ENCODE results near the gene TMEM135. TPM values are rescaled to one million over a fixed set of nuclear protein-coding genes. Genes with fewer than 3 reads are reported as not detected.

The TMEM135 gene
- total RNA-seq, 1 experiment from 2014 or later = 65.5 TPM

DNA sequence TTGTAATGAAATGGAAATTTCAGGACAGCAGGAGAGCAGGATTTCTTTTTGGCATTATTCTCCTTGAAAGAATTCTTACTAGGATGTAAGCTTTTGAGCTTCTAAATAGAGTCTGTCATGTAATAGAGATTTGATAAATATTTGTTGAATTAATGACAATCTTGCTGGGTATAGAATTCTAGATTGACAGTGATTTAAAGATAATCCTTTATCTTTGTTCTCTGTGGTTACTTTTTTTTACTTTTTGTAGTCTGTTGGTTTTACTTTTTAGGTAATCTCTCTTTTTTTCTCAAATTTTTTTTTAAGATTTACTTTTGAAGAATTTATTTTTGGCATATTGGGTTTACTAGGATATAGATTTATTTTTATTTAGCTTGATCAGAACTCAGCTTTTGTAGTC is 54.8 kb downstream of the TMEM135 start:
- no peaks in the 10 kb centered on the region for H3K36me3 ChIP-seq (ENCODE audit: control insufficient read depth, insufficient read depth, low read length)
- H3K27ac ChIP-seq (ENCODE audit: low read length) = no peak overlapping the region
- intact Hi-C loops (cut with micrococcal nuclease; ENCODE audit: unreplicated experiment) = loop anchor here (10.0 kb wide), 2 partner anchors 148 to 192 kb away; no protein-coding TSS in a partner anchor
- H3K4me1 ChIP-seq (ENCODE audit: control insufficient read depth, insufficient read depth, low read length) = no peaks in the 10 kb centered on the region
- in situ Hi-C loops (cut with HindIII; ENCODE audit: low pct_unique_long_range_greater_than_20kb, low sequenced_read_pairs) = no loop called here
- ChIA-PET CTCF (no interaction called here), POLR2A (no interaction called here)
- H3K4me3 ChIP-seq (ENCODE audit: low read depth in 2 of 2, low read length in 2 of 2) = no peak overlapping the region
- DNase-seq (ENCODE audit: low read depth, low spot score) (no peak), ATAC-seq (no peak)
- no TSS peak for BruUV-seq (replicated peaks)
- H3K9me3 ChIP-seq (ENCODE audit: control insufficient read depth, insufficient read depth, low read depth, low read length) = 0 out of 2 replicates have a peak, but pooled peaks cover 6% of the 10 kb centered on the region
- no peaks in the 10 kb centered on the region for H3K27me3 ChIP-seq (ENCODE audit: control insufficient read depth, insufficient read depth, low read length)
- TF ChIP-seq POLR2AphosphoS5 (IDR thresholded peaks at IDR 0.05; ENCODE audit: low read depth, low read length) (no peak), TCF7L2 (IDR thresholded peaks at IDR 0.05; ENCODE audit: low read depth, low read length) (no peak), SIN3A (IDR thresholded peaks at IDR 0.05; ENCODE audit: borderline replicate concordance, insufficient read depth, low read depth, low read length) (no peak)
- TF ChIP-seq, protein P1, sequence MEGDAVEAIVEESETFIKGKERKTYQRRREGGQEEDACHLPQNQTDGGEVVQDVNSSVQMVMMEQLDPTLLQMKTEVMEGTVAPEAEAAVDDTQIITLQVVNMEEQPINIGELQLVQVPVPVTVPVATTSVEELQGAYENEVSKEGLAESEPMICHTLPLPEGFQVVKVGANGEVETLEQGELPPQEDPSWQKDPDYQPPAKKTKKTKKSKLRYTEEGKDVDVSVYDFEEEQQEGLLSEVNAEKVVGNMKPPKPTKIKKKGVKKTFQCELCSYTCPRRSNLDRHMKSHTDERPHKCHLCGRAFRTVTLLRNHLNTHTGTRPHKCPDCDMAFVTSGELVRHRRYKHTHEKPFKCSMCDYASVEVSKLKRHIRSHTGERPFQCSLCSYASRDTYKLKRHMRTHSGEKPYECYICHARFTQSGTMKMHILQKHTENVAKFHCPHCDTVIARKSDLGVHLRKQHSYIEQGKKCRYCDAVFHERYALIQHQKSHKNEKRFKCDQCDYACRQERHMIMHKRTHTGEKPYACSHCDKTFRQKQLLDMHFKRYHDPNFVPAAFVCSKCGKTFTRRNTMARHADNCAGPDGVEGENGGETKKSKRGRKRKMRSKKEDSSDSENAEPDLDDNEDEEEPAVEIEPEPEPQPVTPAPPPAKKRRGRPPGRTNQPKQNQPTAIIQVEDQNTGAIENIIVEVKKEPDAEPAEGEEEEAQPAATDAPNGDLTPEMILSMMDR (IDR thresholded peaks at IDR 0.05) = no peak
- TF ChIP-seq, protein P2, sequence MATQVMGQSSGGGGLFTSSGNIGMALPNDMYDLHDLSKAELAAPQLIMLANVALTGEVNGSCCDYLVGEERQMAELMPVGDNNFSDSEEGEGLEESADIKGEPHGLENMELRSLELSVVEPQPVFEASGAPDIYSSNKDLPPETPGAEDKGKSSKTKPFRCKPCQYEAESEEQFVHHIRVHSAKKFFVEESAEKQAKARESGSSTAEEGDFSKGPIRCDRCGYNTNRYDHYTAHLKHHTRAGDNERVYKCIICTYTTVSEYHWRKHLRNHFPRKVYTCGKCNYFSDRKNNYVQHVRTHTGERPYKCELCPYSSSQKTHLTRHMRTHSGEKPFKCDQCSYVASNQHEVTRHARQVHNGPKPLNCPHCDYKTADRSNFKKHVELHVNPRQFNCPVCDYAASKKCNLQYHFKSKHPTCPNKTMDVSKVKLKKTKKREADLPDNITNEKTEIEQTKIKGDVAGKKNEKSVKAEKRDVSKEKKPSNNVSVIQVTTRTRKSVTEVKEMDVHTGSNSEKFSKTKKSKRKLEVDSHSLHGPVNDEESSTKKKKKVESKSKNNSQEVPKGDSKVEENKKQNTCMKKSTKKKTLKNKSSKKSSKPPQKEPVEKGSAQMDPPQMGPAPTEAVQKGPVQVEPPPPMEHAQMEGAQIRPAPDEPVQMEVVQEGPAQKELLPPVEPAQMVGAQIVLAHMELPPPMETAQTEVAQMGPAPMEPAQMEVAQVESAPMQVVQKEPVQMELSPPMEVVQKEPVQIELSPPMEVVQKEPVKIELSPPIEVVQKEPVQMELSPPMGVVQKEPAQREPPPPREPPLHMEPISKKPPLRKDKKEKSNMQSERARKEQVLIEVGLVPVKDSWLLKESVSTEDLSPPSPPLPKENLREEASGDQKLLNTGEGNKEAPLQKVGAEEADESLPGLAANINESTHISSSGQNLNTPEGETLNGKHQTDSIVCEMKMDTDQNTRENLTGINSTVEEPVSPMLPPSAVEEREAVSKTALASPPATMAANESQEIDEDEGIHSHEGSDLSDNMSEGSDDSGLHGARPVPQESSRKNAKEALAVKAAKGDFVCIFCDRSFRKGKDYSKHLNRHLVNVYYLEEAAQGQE (IDR thresholded peaks at IDR 0.05; ENCODE audit: insufficient read depth in 1 of 2, low read depth in 2 of 2, low read length in 1 of 2) = no peak

DNA sequence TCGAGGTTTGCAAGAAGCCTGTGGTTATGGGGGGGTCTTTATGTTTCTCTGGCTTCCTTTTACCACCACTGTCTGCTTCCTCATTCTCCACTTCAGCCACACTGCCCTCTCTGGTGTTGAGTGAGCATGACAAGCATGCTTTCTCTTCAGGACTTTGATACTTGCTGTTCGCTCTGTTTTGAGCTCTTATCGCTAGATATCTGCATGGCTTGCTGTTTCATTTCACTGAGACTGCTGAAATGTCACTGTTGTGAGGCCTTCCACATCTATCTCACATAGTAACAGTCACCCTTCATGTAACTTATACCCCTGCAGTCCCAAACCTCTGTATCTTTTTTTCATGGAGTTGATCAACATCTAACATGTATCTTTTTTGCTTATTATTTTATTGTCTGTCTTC is 59.8 kb downstream of the TMEM135 start:
- no TSS peak for BruUV-seq (replicated peaks)
- Histone ChIP-seq H3K27me3 (ENCODE audit: control insufficient read depth, insufficient read depth, low read length) (no peaks in the 10 kb centered on the region), H3K4me3 (ENCODE audit: low read depth in 2 of 2, low read length in 2 of 2) (no peak overlapping the region), H3K9me3 (ENCODE audit: control insufficient read depth, insufficient read depth, low read depth, low read length) (no peaks in the 10 kb centered on the region), H3K36me3 (ENCODE audit: control insufficient read depth, insufficient read depth, low read length) (no peaks in the 10 kb centered on the region), H3K4me1 (ENCODE audit: control insufficient read depth, insufficient read depth, low read length) (no peaks in the 10 kb centered on the region), H3K27ac (ENCODE audit: low read length) (no peak overlapping the region)
- intact Hi-C loops (cut with micrococcal nuclease; ENCODE audit: unreplicated experiment) (loop anchor here (10.0 kb wide), 2 partner anchors 153 to 187 kb away; no protein-coding TSS in a partner anchor), in situ Hi-C loops (cut with HindIII; ENCODE audit: low pct_unique_long_range_greater_than_20kb, low sequenced_read_pairs) (no loop called here)
- ATAC-seq = peak; percentile 93
- no peak for TF ChIP-seq TCF7L2 (IDR thresholded peaks at IDR 0.05; ENCODE audit: low read depth, low read length)
- TF ChIP-seq, protein P1 (IDR thresholded peaks at IDR 0.05) = peak; percentile 92
- TF ChIP-seq, protein P2 (IDR thresholded peaks at IDR 0.05; ENCODE audit: insufficient read depth in 1 of 2, low read depth in 2 of 2, low read length in 1 of 2) = no peak
- no peak for TF ChIP-seq SIN3A (IDR thresholded peaks at IDR 0.05; ENCODE audit: borderline replicate concordance, insufficient read depth, low read depth, low read length)
- TF ChIP-seq POLR2AphosphoS5 (IDR thresholded peaks at IDR 0.05; ENCODE audit: low read depth, low read length) = no peak
- POLR2A ChIA-PET = interaction anchor here (1.2 kb wide), 1 partner anchor 103 kb away, joined by 5 read pairs; no protein-coding TSS in a partner anchor
- peak; percentile 41 for DNase-seq (ENCODE audit: low read depth, low spot score)
- CTCF ChIA-PET = interaction anchor here (1.0 to 1.4 kb wide), 4 partner anchors 11 to 193 kb away, joined by 3 to 6 read pairs (median 4); no protein-coding TSS in a partner anchor
